ENCODE results near the gene RASGRF1.

Gene RASGRF1

GRCh38 chr15:79053894-79054293, 36.7 kb downstream of the RASGRF1 start:
- DNase-seq (ENCODE audit: low read depth), result no peak
- TF ChIP-seq CTCF (conservative IDR thresholded peaks at IDR 0.05; ENCODE audit: control insufficient read depth, insufficient read depth, low read depth, low read length), result no peak
- no peak overlapping the region for H3K4me3 ChIP-seq (ENCODE audit: control insufficient read depth, low read depth, low read length)

- H3K4me3 ChIP-seq (ENCODE audit: control insufficient read depth, low read depth, low read length), result no peak overlapping the region
- TF ChIP-seq CTCF (conservative IDR thresholded peaks at IDR 0.05; ENCODE audit: control insufficient read depth, insufficient read depth, low read depth, low read length), result no peak
- no peak for DNase-seq (ENCODE audit: low read depth)
Measured at GRCh38 chr15:79051941-79052731, 38.4 kb downstream of the RASGRF1 start.

- TF ChIP-seq CTCF (conservative IDR thresholded peaks at IDR 0.05; ENCODE audit: control insufficient read depth, insufficient read depth, low read depth, low read length), result no peak
- no peak overlapping the region for H3K4me3 ChIP-seq (ENCODE audit: control insufficient read depth, low read depth, low read length)
- no peak for DNase-seq (ENCODE audit: low read depth)
Measured at GRCh38 chr15:79051029-79051428, 39.6 kb downstream of the RASGRF1 start.

- no peak for TF ChIP-seq CTCF (conservative IDR thresholded peaks at IDR 0.05; ENCODE audit: control insufficient read depth, insufficient read depth, low read depth, low read length)
- DNase-seq (ENCODE audit: low read depth), result no peak
- H3K4me3 ChIP-seq (ENCODE audit: control insufficient read depth, low read depth, low read length), result no peak overlapping the region
Measured at GRCh38 chr15:79050341-79050740, 40.2 kb downstream of the RASGRF1 start.

- TF ChIP-seq CTCF (conservative IDR thresholded peaks at IDR 0.05; ENCODE audit: control insufficient read depth, insufficient read depth, low read depth, low read length), result no peak
- DNase-seq (ENCODE audit: low read depth), result no peak
- H3K4me3 ChIP-seq (ENCODE audit: control insufficient read depth, low read depth, low read length), result no peak overlapping the region
Measured at GRCh38 chr15:79049416-79049815, 41.2 kb downstream of the RASGRF1 start.

GRCh38 chr15:79047676-79048439, 42.7 kb downstream of the RASGRF1 start:
- TF ChIP-seq CTCF (conservative IDR thresholded peaks at IDR 0.05; ENCODE audit: control insufficient read depth, insufficient read depth, low read depth, low read length), result no peak

More at GRCh38 chr15:79047676-79048439, 42.7 kb downstream of the RASGRF1 start:
- H3K4me3 ChIP-seq (ENCODE audit: control insufficient read depth, low read depth, low read length), result no peak overlapping the region
- DNase-seq (ENCODE audit: low read depth), result no peak

Data from fibroblast of mammary gland (primary cell).